Fibroblast of the conjunctiva (primary cell): ENCODE results near the gene SECISBP2L.

Experiments
- DNase-seq: peaks from one replicate; pipeline ENCODE4 v3.0.0-alpha.2; 2010; ENCODE audit warnings: low read depth

The SECISBP2L gene

GRCh38 chr15:49058559-49058958, 12.3 kb upstream of the SECISBP2L start:
- no peak for DNase-seq

GRCh38 chr15:49055630-49056029, 9.4 kb upstream of the SECISBP2L start:
- DNase-seq: no peak

- DNase-seq: no peak
These were observed 6.4 kb upstream of the SECISBP2L start for GRCh38 chr15:49052662-49053061.

GRCh38 chr15:49047456-49047855, 1.2 kb upstream of the SECISBP2L start:
- no peak for DNase-seq

GRCh38 chr15:49045751-49046219, 461 bp downstream of the SECISBP2L start:
- no peak for DNase-seq

- no peak for DNase-seq
These were observed 1.3 kb downstream of the SECISBP2L start for GRCh38 chr15:49044766-49045606.

GRCh38 chr15:49044002-49044401, 2.2 kb downstream of the SECISBP2L start:
- DNase-seq: no peak

GRCh38 chr15:49042165-49042564, 4.1 kb downstream of the SECISBP2L start:
- DNase-seq: no peak

- DNase-seq: no peak
These were observed 4.8 kb downstream of the SECISBP2L start for GRCh38 chr15:49041426-49041825.

- DNase-seq: no peak
These were observed 6.1 kb downstream of the SECISBP2L start for GRCh38 chr15:49040151-49040550.

GRCh38 chr15:49038382-49038781, 7.9 kb downstream of the SECISBP2L start:
- no peak for DNase-seq

GRCh38 chr15:49037546-49037940, 8.7 kb downstream of the SECISBP2L start:
- DNase-seq: no peak

GRCh38 chr15:49036650-49037545, 9.3 kb downstream of the SECISBP2L start:
- DNase-seq: no peak

GRCh38 chr15:49035825-49036224, 10.4 kb downstream of the SECISBP2L start:
- no peak for DNase-seq

GRCh38 chr15:49032601-49033145, 13.6 kb downstream of the SECISBP2L start:
- DNase-seq: no peak

GRCh38 chr15:49031804-49032203, 14.4 kb downstream of the SECISBP2L start:
- no peak for DNase-seq

- no peak for DNase-seq
These were observed 19.5 kb downstream of the SECISBP2L start for GRCh38 chr15:49026700-49027099.

- no peak for DNase-seq
These were observed 21.4 kb downstream of the SECISBP2L start for GRCh38 chr15:49024840-49025239.

- no peak for DNase-seq
These were observed 22.9 kb downstream of the SECISBP2L start for GRCh38 chr15:49023354-49023753.

GRCh38 chr15:49015896-49016295, 30.4 kb downstream of the SECISBP2L start:
- peak; percentile 13 for DNase-seq

- DNase-seq: no peak
These were observed 46.9 kb downstream of the SECISBP2L start for GRCh38 chr15:48999314-48999713.

GRCh38 chr15:48996276-48996675, 50.0 kb downstream of the SECISBP2L start:
- no peak for DNase-seq

- DNase-seq: no peak
These were observed 52.9 kb downstream of the SECISBP2L start for GRCh38 chr15:48993380-48993779.
